A549 treated with AZD2906 at 1 μM for 4 hours (cell line): ENCODE data around the gene RAPSN. TPM values are rescaled to one million over a fixed set of nuclear protein-coding genes. Genes with fewer than 3 reads are reported as not detected.

ENCODE experiments used
- total RNA-seq: library from RNA; stranded (reverse); fragments of 200-300 nt; extraction: Qiagen RNA extraction; gene quantifications from 5 replicates; pipeline ENCODE4 v1.2.3, GENCODE V29; 2022

RAPSN gene
- total RNA-seq: 0.03 to 0.33 TPM (median 0.12 TPM) in 5 replicates

DNA sequence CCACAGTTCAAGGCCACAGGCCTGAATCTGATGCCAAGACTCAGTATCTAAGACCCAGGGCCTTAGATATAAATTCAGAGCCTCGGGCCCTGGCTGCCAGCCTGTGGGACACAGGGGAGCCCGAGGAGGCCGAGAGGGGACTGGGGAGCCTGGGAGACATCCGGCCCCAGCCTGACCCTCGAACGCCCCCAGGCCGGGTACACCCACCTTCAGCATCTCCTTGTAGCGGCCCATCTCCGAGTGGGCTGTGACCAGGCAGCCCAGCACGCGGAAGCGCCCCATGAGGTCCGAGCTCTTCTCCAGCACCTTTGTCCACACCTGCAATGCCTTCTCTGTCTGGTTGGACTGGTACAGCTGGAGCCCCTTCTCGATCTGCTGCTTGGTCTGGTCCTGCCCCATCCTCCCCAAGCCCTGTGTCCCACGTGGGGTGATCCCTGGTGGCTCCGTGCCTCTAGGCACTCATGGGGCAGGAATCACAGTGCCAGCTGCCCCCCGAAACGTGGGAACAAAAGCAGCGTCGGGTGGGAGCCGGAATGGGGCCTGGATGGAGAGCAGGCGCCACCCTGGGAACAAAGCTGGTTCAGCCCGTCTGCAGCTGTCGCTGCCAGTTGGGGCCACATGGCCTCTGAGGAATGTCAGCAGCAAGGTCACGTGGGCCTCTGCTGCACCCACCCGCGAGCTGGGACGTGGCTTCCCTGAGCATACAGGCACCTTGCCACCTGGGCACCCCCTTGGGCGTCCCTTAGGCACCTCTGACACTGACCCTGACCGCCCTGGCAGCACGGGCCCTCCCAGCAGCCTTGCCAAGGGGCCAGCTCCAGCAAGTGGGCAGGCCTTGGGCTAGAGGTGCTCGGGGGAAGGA is at the start of gene RAPSN:
RAPSN (minus strand) TSS at position 571 of the 862 bp plus-strand sequence; CDS start at position 399, 172 bp downstream.

GRCh38 chr11:47426062-47426956 is 22.6 kb downstream of the RAPSN start, which contains the start of gene PSMC3:
PSMC3 (minus strand) TSS chr11:47426439; CDS start chr11:47426279, 160 bp downstream.

DNA sequence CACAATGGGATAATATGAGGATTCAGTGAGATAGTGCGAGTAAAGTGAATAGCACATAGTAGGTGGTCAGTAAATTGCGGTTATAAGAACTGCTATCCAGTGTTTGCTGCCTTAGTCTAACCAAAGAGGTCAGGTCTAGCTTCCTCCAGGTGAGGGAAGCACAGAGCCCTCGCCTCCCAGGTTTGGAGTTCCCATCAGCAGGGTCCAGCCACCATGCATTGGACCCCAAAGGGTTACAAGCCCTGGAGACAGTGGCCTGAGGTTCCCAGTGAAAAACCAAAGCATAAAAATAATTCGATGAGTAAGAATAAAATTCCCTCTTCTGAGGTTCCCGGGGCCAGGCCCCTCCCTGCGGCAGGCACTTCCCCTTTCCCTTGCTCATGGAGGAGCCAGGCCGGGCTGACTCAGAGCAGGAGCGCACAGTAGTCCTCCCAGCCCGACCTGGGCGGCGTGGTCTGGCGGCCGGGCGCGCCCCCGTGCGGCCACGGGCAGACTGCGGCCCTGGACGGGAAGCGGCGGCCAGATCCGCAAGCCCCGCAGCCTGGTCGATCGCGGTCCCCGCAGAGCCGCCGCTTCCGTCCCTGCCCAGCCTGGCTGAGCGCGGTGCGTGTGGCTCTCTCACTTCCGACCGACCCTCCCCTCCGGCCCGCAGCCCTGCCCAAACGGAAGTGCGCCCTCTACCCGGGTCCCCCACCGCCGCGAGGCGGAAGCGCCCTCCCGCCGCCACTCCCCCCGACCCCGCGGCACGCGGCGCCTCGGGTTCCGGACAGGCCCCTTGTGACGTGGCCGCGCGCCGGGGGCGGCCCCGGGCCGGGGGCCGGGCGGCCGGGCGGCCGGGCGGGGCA is 41.0 kb downstream of the RAPSN start, which contains the start of gene SLC39A13:
SLC39A13 (plus strand) TSS at position 845 of the 845 bp plus-strand sequence. CDS start 1,505 bp downstream, outside the sequence.

Other genes starting within 250 kb of the RAPSN start
- 74.3 to 85.9 TPM (median 78.0 TPM) in 5 replicates for gene DDB2, start 234.2 kb downstream of the RAPSN start, total RNA-seq
- gene ACP2, start 200.3 kb downstream of the RAPSN start, total RNA-seq: 20.4 to 30.1 TPM (median 22.1 TPM) in 5 replicates
- 8.4 to 13.2 TPM (median 9.6 TPM) in 5 replicates for gene NR1H3, start 191.1 kb downstream of the RAPSN start, total RNA-seq
- 18.5 to 20.9 TPM (median 20.4 TPM) in 5 replicates for gene MADD, start 179.0 kb downstream of the RAPSN start, total RNA-seq
- 0.05 to 0.10 TPM (median 0.07 TPM) in 5 replicates for gene MYBPC3, start 96.4 kb downstream of the RAPSN start, total RNA-seq
- gene SPI1, start 70.6 kb downstream of the RAPSN start, total RNA-seq: 0.10 TPM in 1 of 5 replicates, not detected in the others
- gene SLC39A13, start 40.5 kb downstream of the RAPSN start, total RNA-seq: 49.1 to 60.5 TPM (median 54.0 TPM) in 5 replicates
- 184 to 254 TPM (median 192 TPM) in 5 replicates for gene PSMC3, start 22.7 kb downstream of the RAPSN start, total RNA-seq
- 41.9 to 48.7 TPM (median 45.3 TPM) in 5 replicates for gene CELF1, start 104.0 kb upstream of the RAPSN start, total RNA-seq
- gene PTPMT1, start 116.5 kb upstream of the RAPSN start, total RNA-seq: 57.7 to 79.7 TPM (median 75.1 TPM) in 5 replicates
- gene KBTBD4, start 129.8 kb upstream of the RAPSN start, total RNA-seq: 18.0 to 19.8 TPM (median 18.7 TPM) in 5 replicates
- 98.9 to 137 TPM (median 133 TPM) in 5 replicates for gene NDUFS3, start 129.9 kb upstream of the RAPSN start, total RNA-seq
- 0.05 to 0.07 TPM in 2 of 5 replicates, not detected in the others for gene FAM180B, start 137.5 kb upstream of the RAPSN start, total RNA-seq
- 0.06 to 0.16 TPM (median 0.09 TPM) in 3 of 5 replicates, not detected in the others for gene C1QTNF4, start 145.3 kb upstream of the RAPSN start, total RNA-seq
- gene MTCH2, start 193.4 kb upstream of the RAPSN start, total RNA-seq: 123 to 153 TPM (median 136 TPM) in 5 replicates